ENCODE measurements around the gene PCED1B. TPM values are rescaled to one million over a fixed set of nuclear protein-coding genes. Genes with fewer than 3 reads are reported as not detected.

PCED1B gene
- total RNA-seq, 1 experiment from 2014 or later, result 3.3 TPM

GRCh38 chr12:47212701-47213039 lies 133.2 kb downstream of the PCED1B start:
- Mint-ChIP-seq H3K4me3 (no peak overlapping the region), H3K4me1 (peaks cover 12 to 19% of the 10 kb centered on the region in 2 experiments), H3K27me3 (ENCODE audit: low read depth) (no peaks in the 10 kb centered on the region), H3K9me3 (no peaks in the 10 kb centered on the region), H3K36me3 (ENCODE audit: insufficient read depth in 1 of 3, low read depth in 3 of 3) (no peaks in the 10 kb centered on the region), H3K27ac (no peak overlapping the region)
- Histone ChIP-seq H4K8ac (replicated peaks; ENCODE audit: insufficient read length, low read depth, low read length) (no peak overlapping the region), H2BK12ac (ENCODE audit: insufficient read length, low read depth, low read length) (no peak overlapping the region), H3K4me1 (ENCODE audit: insufficient read depth, low read length) (no peaks in the 10 kb centered on the region), H2BK120ac (ENCODE audit: low read depth, low read length, poor library complexity, severe bottlenecking) (no peak overlapping the region), H3K4ac (ENCODE audit: low read depth, low read length) (no peak overlapping the region), H3K4me2 (ENCODE audit: insufficient read depth, insufficient read length, low read length) (no peak overlapping the region), H2AFZ (ENCODE audit: low read length) (no peak overlapping the region), H3K9me3 (ENCODE audit: control insufficient read depth, low read depth, low read length) (no peaks in the 10 kb centered on the region), H2BK15ac (ENCODE audit: low read depth, low read length) (no peak overlapping the region), H3K23me2 (ENCODE audit: insufficient read length, low read depth, low read length, poor library complexity, severe bottlenecking) (no peaks in the 10 kb centered on the region), H3K56ac (ENCODE audit: insufficient read length, low read depth, low read length) (no peak overlapping the region), H3K18ac (ENCODE audit: insufficient read length, low read depth, low read length) (no peak overlapping the region), H3K27ac (ENCODE audit: insufficient read length, low read depth, low read length) (no peak overlapping the region), H2AK5ac (ENCODE audit: insufficient read length, low read length) (no peak overlapping the region), H4K91ac (ENCODE audit: insufficient read length, low read depth, low read length) (no peak overlapping the region), H3K27me3 (ENCODE audit: insufficient read depth, low read length) (no peaks in the 10 kb centered on the region), H3T11ph (ENCODE audit: low read length) (no peak overlapping the region), H4K5ac (ENCODE audit: insufficient read length, low read depth, low read length) (no peak overlapping the region), H4K20me1 (ENCODE audit: control insufficient read depth, insufficient read depth, insufficient read length) (no peaks in the 10 kb centered on the region), H3K79me1 (ENCODE audit: insufficient read depth, low read depth, low read length, poor library complexity, severe bottlenecking) (no peaks in the 10 kb centered on the region), H3K79me2 (ENCODE audit: insufficient read depth, low read length) (no peaks in the 10 kb centered on the region), H3K23ac (ENCODE audit: insufficient read length, low read depth, low read length) (no peak overlapping the region), H3K14ac (ENCODE audit: insufficient read depth, low read length) (no peak overlapping the region), H2BK5ac (ENCODE audit: insufficient read length, low read length) (no peak overlapping the region), H2BK20ac (ENCODE audit: low read depth, low read length, poor library complexity, severe bottlenecking) (no peak overlapping the region), H3K9ac (ENCODE audit: extremely low read depth, insufficient read length, low read length) (no peak overlapping the region)
- no peak for DNase-seq
- TF ChIP-seq, protein P1, sequence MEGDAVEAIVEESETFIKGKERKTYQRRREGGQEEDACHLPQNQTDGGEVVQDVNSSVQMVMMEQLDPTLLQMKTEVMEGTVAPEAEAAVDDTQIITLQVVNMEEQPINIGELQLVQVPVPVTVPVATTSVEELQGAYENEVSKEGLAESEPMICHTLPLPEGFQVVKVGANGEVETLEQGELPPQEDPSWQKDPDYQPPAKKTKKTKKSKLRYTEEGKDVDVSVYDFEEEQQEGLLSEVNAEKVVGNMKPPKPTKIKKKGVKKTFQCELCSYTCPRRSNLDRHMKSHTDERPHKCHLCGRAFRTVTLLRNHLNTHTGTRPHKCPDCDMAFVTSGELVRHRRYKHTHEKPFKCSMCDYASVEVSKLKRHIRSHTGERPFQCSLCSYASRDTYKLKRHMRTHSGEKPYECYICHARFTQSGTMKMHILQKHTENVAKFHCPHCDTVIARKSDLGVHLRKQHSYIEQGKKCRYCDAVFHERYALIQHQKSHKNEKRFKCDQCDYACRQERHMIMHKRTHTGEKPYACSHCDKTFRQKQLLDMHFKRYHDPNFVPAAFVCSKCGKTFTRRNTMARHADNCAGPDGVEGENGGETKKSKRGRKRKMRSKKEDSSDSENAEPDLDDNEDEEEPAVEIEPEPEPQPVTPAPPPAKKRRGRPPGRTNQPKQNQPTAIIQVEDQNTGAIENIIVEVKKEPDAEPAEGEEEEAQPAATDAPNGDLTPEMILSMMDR (conservative IDR thresholded peaks at IDR 0.05), result no peak
